ENCODE measurements around the gene FAM53C.

- TF ChIP-seq EZH2 (IDR thresholded peaks at IDR 0.05) (no peak), POLR2A (IDR thresholded peaks at IDR 0.05; ENCODE audit: borderline replicate concordance, extremely low read depth, insufficient read depth, insufficient read length) (no peak)
Measured at GRCh38 chr5:138372653-138373052, 34.6 kb downstream of the FAM53C start.
